IMR-90 (cell line): ENCODE results near the gene CEP78. TPM values are rescaled to one million over a fixed set of nuclear protein-coding genes. Genes with fewer than 3 reads are reported as not detected.

Experiments used
- ATAC-seq: fragments of 200-7000 bp; cut with Tn5 transposase; 2 replicates; pipeline ENCODE4 v1.9.1; 2020; ENCODE audit warnings: low read depth, mild to moderate bottlenecking, moderate library complexity
- BruUV-seq: library from RNA; stranded (reverse); fragments of 400-500 nt; replicated peaks from 2 replicates; lab custom pipeline; 2021; lab: Mats Ljungman, UMichigan
- CTCF ChIA-PET: fragments of 300-600 bp; formaldehyde crosslinking; extraction: SDS; loops from one replicate; lab custom pipeline; 2021; ENCODE audit warnings: antibody characterized with exemption; lab: Yijun Ruan, JAX
- POLR2A ChIA-PET: fragments of 300-600 bp; sonication (Branson Sonifier 250); formaldehyde crosslinking; loops from one replicate; lab custom pipeline; 2022; ENCODE audit warnings: antibody characterized with exemption; ENCODE audit not compliant: unreplicated experiment; lab: Charles Lee
- DNase-seq: peaks from one replicate; pipeline ENCODE4 v3.0.0; 2013
- H2AFZ ChIP-seq: replicated peaks from 2 replicates; pipeline ENCODE3; 2013; ENCODE audit warnings: low read length, mild to moderate bottlenecking; ENCODE audit not compliant: poor library complexity
- H2AK5ac ChIP-seq: 2 replicates; pipeline ENCODE4 v1.6.1; 2013; ENCODE audit warnings: low read depth, low read length, inconsistent platforms
- H2AK9ac ChIP-seq: replicated peaks from 2 replicates; pipeline ENCODE3; 2013; ENCODE audit warnings: mild to moderate bottlenecking, low read depth, low read length, moderate library complexity; ENCODE audit not compliant: poor library complexity
- H2BK120ac ChIP-seq: 2 replicates; pipeline ENCODE4 v1.6.1; 2013; ENCODE audit warnings: low read depth, low read length, inconsistent platforms
- H2BK15ac ChIP-seq: 3 replicates; pipeline ENCODE4 v1.6.1; 2013; ENCODE audit warnings: low read depth, low read length, inconsistent platforms
- H2BK20ac ChIP-seq: 2 replicates; pipeline ENCODE4 v1.6.1; 2013; ENCODE audit warnings: low read depth, mild to moderate bottlenecking, inconsistent platforms, low read length, moderate library complexity
- H2BK5ac ChIP-seq: 2 replicates; pipeline ENCODE4 v1.6.1; 2013; ENCODE audit warnings: mild to moderate bottlenecking, low read depth, low read length, inconsistent platforms; ENCODE audit not compliant: poor library complexity, severe bottlenecking
- H3K14ac ChIP-seq: replicated peaks from 2 replicates; pipeline ENCODE4 v1.6.1; 2013; ENCODE audit warnings: low read depth, low read length, inconsistent platforms
- H3K18ac ChIP-seq: 2 replicates; pipeline ENCODE4 v1.6.1; 2013; ENCODE audit warnings: low read depth, low read length, control low read depth
- H3K23ac ChIP-seq: 2 replicates; pipeline ENCODE4 v1.6.1; 2013; ENCODE audit warnings: low read depth, low read length, inconsistent platforms
- H3K27ac ChIP-seq: 2 replicates; pipeline ENCODE4 v1.5.1; 2013; ENCODE audit warnings: mild to moderate bottlenecking, control low read depth, low read length; ENCODE audit not compliant: insufficient read depth
- H3K27me3 ChIP-seq: 2 replicates; pipeline ENCODE4 v1.6.1; 2013; ENCODE audit warnings: low read length; ENCODE audit not compliant: control insufficient read depth, insufficient read depth
- H3K36me3 ChIP-seq: 2 replicates; pipeline ENCODE4 v1.6.1; 2013; ENCODE audit warnings: low read length, mixed read lengths; ENCODE audit not compliant: control insufficient read depth, insufficient read depth
- H3K4ac ChIP-seq: 2 replicates; pipeline ENCODE4 v1.6.1; 2013; ENCODE audit warnings: low read depth, low read length, inconsistent platforms
- H3K4me1 ChIP-seq: 2 replicates; pipeline ENCODE4 v1.6.1; 2013; ENCODE audit warnings: low read length, mixed read lengths; ENCODE audit not compliant: control insufficient read depth, insufficient read depth
- H3K4me2 ChIP-seq: 2 replicates; pipeline ENCODE4 v1.6.1; 2013; ENCODE audit warnings: low read depth, mild to moderate bottlenecking, control low read depth, low read length, moderate library complexity
- H3K4me3 ChIP-seq: 2 replicates; pipeline ENCODE4 v1.5.1; 2013; ENCODE audit warnings: low read depth, mild to moderate bottlenecking, control low read depth, low read length, moderate library complexity; ENCODE audit not compliant: insufficient read depth
- H3K56ac ChIP-seq: 2 replicates; pipeline ENCODE4 v1.6.1; 2013; ENCODE audit warnings: low read length, inconsistent platforms; ENCODE audit not compliant: insufficient read depth; ENCODE audit errors: extremely low read depth
- H3K79me1 ChIP-seq, 2 experiments: 2 replicates each; pipeline ENCODE4 v1.6.1; 2013; ENCODE audit warnings: low read length in 2 of 2, inconsistent platforms in 1 of 2, low read depth in 1 of 2
- H3K9ac ChIP-seq: 2 replicates; pipeline ENCODE4 v1.6.1; 2013; ENCODE audit warnings: low read depth, low read length, control low read depth
- H3K9me1 ChIP-seq: 2 replicates; pipeline ENCODE4 v1.6.1; 2013; ENCODE audit warnings: low read length, inconsistent platforms; ENCODE audit not compliant: insufficient read depth
- H3K9me3 ChIP-seq: 2 replicates; pipeline ENCODE4 v1.6.1; 2013; ENCODE audit warnings: low read length; ENCODE audit not compliant: control insufficient read depth, insufficient read depth
- H4K20me1 ChIP-seq: 2 replicates; pipeline ENCODE4 v1.6.1; 2013; ENCODE audit warnings: low read length, inconsistent platforms; ENCODE audit not compliant: insufficient read depth
- H4K5ac ChIP-seq: 2 replicates; pipeline ENCODE4 v1.6.1; 2013; ENCODE audit warnings: mild to moderate bottlenecking, low read depth, low read length, control low read depth
- H4K8ac ChIP-seq, 2 experiments: 2 replicates each; pipeline ENCODE4 v1.6.1; 2013; ENCODE audit warnings: low read depth in 2 of 2, low read length in 2 of 2, control low read depth in 1 of 2, inconsistent platforms in 1 of 2
- H4K91ac ChIP-seq: 2 replicates; pipeline ENCODE4 v1.6.1; 2013; ENCODE audit warnings: low read depth, low read length, inconsistent platforms; ENCODE audit not compliant: insufficient read depth
- CTCF ChIP-seq: conservative IDR thresholded peaks from 2 replicates; pipeline ENCODE4 v1.5.1; 2012; ENCODE audit warnings: mild to moderate bottlenecking, low read depth, low read length, improper control_type of control experiment
- MXI1 ChIP-seq: IDR thresholded peaks from 2 replicates; pipeline ENCODE4 v1.6.1; 2012; ENCODE audit warnings: low read depth, mild to moderate bottlenecking, low read length, moderate library complexity, borderline replicate concordance
- NFE2L2 ChIP-seq: fragments of 150-350 bp; IDR thresholded peaks from 2 replicates; pipeline ENCODE4 v1.6.1; 2016; ENCODE audit warnings: low read depth, mild to moderate bottlenecking, low read length
- RAD21 ChIP-seq: IDR thresholded peaks from 2 replicates; pipeline ENCODE4 v1.6.1; 2012; ENCODE audit warnings: low read length, improper control_type of control experiment
- SMC3 ChIP-seq: fragments of 150-350 bp; IDR thresholded peaks from 2 replicates; pipeline ENCODE4 v1.6.1; 2016; ENCODE audit warnings: low read depth, mild to moderate bottlenecking, antibody characterized with exemption, low read length, moderate library complexity
- USF2 ChIP-seq: fragments of 150-350 bp; IDR thresholded peaks from 2 replicates; pipeline ENCODE4 v1.6.1; 2017; ENCODE audit warnings: mild to moderate bottlenecking, antibody characterized with exemption, low read length, low read depth
- WGBS, 2 experiments: methylation state at CpG; one replicate each; pipeline versions ENCODE4 v1.1.5 to v1.1.7; 2013; ENCODE audit warnings: missing lambda C conversion rate in 2 of 2; ENCODE audit not compliant: insufficient read length in 1 of 2; ENCODE audit errors: extremely low coverage in 2 of 2; 5-methylcytosine and 5-hydroxymethylcytosine counted together
- dilution Hi-C: fragments of 300-500 bp; cut with HindIII; formaldehyde crosslinking; loops from one replicate; pipeline ENCODE4 v1.14.3; 2018; ENCODE audit warnings: low sequenced_read_pairs; ENCODE audit not compliant: unreplicated experiment
- in situ Hi-C: fragments of 300-500 bp; cut with MboI; formaldehyde crosslinking; loops from 3 replicates; pipeline ENCODE4 v1.14.3; 2019; ENCODE audit warnings: low sequenced_read_pairs, inconsistent platforms, mixed read lengths
- intact Hi-C: fragments of 100-400 bp; cut with micrococcal nuclease; formaldehyde crosslinking; loops from 2 replicates; pipeline ENCODE4 v1.10.0; 2022
- polyA plus RNA-seq, 3 experiments: library from polyadenylated mRNA; depleted of rRNA; stranded (reverse); fragments of >200 nt; gene quantifications; 2 replicates each; pipeline ENCODE4 v1.2.3, GENCODE V29; 2012; ENCODE audit warnings: low replicate concordance in 1 of 3
- total RNA-seq: library from RNA; depleted of rRNA; stranded (reverse); fragments of >200 nt; gene quantifications from 2 replicates; pipeline ENCODE4 v1.2.3, GENCODE V29; 2012
- TF ChIP-seq, protein P1 (sequence below): fragments of 150-350 bp; IDR thresholded peaks from 2 replicates; pipeline ENCODE4 v1.6.1; 2016; ENCODE audit warnings: low read depth, mild to moderate bottlenecking, low read length, moderate library complexity, borderline replicate concordance

The CEP78 gene
- total and polyA plus RNA-seq, 2 of the 4 experiments (the other 2 are of a cell fraction), result 9.2 to 18.3 TPM

DNA sequence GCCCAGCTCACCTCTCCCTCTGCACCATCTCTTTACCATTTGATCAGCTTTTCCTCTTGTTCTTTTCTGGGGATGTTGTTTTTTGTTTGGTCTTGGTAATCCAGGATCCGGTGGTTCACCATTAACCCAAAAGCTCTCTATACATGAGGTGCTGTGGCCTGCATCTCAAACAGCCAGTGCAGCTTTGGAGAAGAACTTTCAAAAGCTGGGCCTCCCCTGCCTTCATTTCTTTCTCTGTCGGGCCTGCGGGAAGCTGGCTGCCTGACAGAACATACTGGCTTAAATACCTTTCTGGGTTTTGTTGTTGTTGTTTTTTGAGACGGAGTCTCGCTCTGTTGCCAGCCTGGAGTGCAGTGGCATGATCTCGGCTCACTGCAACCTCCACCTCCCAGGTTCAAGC lies 73.2 kb downstream of the CEP78 start:
- BruUV-seq, result no TSS peak
- no peak overlapping the region for H3K56ac ChIP-seq
- no peak overlapping the region for H2BK5ac ChIP-seq
- no peak overlapping the region for H2AK9ac ChIP-seq
- peaks cover 19 to 40% of the 10 kb centered on the region in 2 experiments; a peak in 3 of 4 replicates for H3K79me1 ChIP-seq
- WGBS, 2 experiments, result no CpG with 5 or more reads among the region's 6 CpGs
- peaks cover 54% of the 10 kb centered on the region for H3K36me3 ChIP-seq
- H2BK15ac ChIP-seq, result no peak overlapping the region
- no peak overlapping the region for H3K4ac ChIP-seq
- H3K27ac ChIP-seq, result no peak overlapping the region
- H4K8ac ChIP-seq, result no peak overlapping the region
- H4K5ac ChIP-seq, result no peak overlapping the region
- no peak overlapping the region for H3K23ac ChIP-seq
- no peak overlapping the region for H4K91ac ChIP-seq
- H3K18ac ChIP-seq, result no peak overlapping the region
- CTCF ChIA-PET, result no interaction called here
- in situ Hi-C loops, result no loop called here
- no peak overlapping the region for H3K4me3 ChIP-seq
- TF ChIP-seq NFE2L2, result no peak
- TF ChIP-seq RAD21, result no peak
- no peak for TF ChIP-seq MXI1
- TF ChIP-seq, protein P1, sequence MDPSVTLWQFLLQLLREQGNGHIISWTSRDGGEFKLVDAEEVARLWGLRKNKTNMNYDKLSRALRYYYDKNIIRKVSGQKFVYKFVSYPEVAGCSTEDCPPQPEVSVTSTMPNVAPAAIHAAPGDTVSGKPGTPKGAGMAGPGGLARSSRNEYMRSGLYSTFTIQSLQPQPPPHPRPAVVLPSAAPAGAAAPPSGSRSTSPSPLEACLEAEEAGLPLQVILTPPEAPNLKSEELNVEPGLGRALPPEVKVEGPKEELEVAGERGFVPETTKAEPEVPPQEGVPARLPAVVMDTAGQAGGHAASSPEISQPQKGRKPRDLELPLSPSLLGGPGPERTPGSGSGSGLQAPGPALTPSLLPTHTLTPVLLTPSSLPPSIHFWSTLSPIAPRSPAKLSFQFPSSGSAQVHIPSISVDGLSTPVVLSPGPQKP, result no peak
- no peak for TF ChIP-seq USF2
- no peak for TF ChIP-seq CTCF
- no peak for TF ChIP-seq SMC3
- H3K4me2 ChIP-seq, result no peak overlapping the region
- peaks cover 41% of the 10 kb centered on the region; the same call in 1 of the 2 replicates for H4K20me1 ChIP-seq
- H2BK20ac ChIP-seq, result no peak overlapping the region
- intact Hi-C loops, result no loop called here
- no peak overlapping the region for H3K14ac ChIP-seq
- H3K9me3 ChIP-seq, result no peaks in the 10 kb centered on the region
- H3K9me1 ChIP-seq, result 0 out of 2 replicates have a peak, but pooled peaks cover 4% of the 10 kb centered on the region
- H2AFZ ChIP-seq, result no peak overlapping the region
- no peak overlapping the region for H3K9ac ChIP-seq
- POLR2A ChIA-PET, result no interaction called here
- no peak for ATAC-seq
- H2BK120ac ChIP-seq, result no peak overlapping the region
- no peak overlapping the region for H2AK5ac ChIP-seq
- H3K27me3 ChIP-seq, result no peaks in the 10 kb centered on the region
- H3K4me1 ChIP-seq, result peaks cover 2% of the 10 kb centered on the region; the same call in 1 of the 2 replicates
- no peak for DNase-seq
- dilution Hi-C loops, result no loop called here
